ENCODE results near the gene STT3B.

Gene STT3B

DNA sequence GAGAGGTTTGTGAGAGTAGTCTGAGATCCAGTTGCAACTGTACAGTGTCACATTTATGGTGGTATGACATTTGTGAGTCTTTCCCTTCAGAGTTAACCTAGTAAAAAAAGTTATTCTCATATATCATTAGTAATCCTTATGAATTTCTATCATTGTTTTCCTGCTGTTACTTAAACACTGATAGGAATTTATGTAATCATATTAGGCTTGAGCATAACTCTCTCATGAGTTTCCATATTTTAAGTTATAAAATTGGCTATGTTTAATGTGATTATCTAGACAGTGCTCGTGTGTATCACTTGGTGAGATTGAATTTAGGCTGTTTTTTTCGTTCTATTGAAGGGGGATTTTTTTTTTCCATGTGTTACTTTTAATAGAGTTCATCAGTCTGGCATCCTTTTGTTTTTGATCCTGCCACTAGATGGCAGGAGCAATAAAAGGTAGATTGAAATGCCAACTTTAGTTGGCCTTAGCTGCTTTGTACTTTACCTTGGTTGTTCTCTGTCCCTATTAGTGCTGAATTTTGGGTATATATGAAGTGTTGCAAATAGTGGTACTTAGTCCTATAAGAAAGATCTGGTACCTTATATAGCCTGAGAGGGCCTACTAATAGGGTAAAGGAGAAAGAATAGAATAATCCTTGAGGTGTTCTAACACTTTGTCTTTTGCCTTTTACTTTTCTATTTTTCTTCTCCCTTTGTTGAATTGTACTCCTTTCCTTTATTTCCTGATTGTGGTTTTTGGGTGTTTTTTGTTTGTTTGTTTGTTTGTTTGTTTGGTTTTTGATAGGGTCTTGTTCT lies 17.9 kb downstream of the STT3B start:
- no peak for DNase-seq

DNA sequence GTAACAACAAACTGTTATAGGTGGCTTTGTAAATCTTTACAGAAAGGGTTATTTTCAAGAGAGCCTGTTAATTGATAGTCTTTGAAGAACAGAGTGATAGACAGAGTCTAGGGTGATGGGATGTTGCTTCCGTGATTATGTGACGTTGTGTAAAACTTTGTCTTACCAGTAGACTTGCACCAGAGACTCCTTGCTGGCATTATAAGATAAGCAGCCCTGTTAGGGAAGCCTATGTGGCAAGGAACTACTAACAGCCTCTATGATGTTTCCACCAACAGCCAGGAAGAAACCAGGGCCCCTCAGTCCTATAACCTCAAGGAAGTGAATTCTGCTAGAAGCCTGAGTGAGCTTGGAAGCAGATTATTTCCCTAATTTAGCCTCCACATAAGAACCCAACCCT lies 18.9 kb downstream of the STT3B start:
- DNase-seq = no peak

- no peak for DNase-seq
These were observed 19.4 kb downstream of the STT3B start for GRCh38 chr3:31552103-31552502.

DNA sequence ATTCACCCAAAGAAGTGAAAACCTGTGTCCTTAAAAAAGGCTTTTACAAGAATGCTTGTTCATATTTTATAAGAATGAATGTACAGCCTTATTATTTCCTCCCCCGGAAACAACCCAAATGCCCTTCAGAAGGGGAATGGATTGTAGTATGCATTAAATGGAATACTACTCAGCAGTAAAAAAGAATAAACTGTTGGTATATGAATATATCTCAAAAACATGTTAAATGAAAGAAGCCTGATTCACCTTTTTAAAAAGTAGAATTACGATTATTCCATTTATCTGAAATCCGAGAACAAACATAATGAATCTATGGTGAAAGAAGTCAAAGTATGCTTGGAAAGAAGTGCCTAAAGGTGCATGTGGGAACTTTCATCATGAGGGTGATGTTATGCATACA lies 20.5 kb downstream of the STT3B start:
- DNase-seq = no peak

DNA sequence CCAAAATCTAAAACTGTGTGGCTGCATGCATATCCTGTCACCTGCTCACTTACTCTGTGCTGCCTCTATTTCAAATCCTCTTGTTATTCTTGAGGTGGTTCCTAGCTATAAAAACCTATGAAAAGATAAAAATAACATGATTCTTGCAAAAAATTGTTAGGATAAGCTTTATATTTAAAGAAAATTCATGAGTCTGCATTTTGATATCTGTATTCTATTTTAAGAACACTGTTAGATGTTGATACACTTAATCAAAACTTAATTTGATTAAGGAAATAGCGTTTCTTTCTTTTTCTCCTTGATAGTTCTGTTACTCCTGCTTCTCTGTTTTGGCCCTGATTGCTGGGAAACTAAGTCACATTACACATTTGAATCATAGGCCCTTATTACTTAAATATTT lies 22.5 kb downstream of the STT3B start:
- DNase-seq = no peak

- DNase-seq = no peak
These were observed 27.3 kb downstream of the STT3B start for GRCh38 chr3:31559872-31560534.

DNA sequence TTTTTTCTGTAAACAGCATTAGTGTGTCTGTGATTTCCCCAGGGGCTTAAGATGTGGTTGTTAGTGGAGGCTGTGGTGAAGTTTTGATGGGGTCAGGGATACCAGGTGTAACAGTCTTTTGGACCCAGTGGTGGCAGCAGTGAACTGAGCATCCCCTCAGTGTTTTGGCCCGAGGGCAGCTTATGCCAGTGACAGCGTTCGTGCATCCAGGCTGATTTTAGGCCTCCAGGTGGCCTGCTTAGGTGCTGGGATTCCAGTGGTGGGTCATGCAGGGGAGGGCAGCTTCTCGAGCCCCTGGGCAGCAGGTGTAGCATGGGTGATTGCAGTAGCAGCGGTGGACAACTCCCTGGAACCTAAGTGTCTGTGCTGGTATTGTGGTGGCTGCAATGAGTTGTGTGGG lies 29.2 kb downstream of the STT3B start:
- DNase-seq = no peak

DNA sequence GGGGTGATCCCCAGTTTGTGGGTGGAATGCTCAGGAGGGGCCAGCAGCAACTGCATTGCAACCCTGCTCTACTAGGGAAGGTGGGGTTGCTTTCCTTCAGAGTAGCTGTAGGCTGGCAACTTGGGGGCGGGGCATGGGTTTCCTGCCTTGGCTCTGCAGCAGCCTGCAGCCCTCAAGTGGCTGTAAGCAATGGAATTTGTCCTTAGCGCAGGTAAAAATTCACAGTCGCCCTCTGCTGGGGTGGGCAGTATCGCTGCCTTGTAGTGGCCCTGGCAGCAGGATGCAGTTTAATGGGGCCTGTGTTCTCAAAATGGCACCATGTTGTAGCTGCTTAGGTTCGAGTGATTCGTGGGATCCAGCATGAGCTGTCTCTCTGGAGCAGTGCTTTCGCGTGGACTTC lies 29.8 kb downstream of the STT3B start:
- DNase-seq = no peak

- no peak for DNase-seq
These were observed 32.6 kb downstream of the STT3B start for GRCh38 chr3:31565288-31565687.

GRCh38 chr3:31567036-31567435 lies 34.3 kb downstream of the STT3B start:
- no peak for DNase-seq

DNA sequence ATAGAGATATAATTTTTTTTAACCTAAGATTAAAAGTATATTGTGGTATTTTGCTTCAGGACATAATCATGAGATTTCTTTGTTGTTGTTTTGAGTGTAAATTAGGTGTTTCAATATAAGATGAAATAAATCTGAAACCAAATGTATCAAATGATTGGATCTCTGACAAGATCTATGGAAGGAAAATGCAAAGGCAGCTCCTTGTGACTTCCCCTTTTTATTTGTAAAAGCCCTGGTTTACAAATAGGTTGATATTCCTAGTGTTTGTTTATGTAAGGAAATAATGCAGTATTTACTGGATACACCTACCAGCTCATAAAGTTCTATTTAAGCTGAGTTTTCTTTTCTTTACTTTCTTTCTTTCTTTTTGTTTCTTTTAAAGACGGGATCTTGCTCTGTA lies 35.9 kb downstream of the STT3B start:
- DNase-seq = no peak

GRCh38 chr3:31571325-31571724 lies 38.6 kb downstream of the STT3B start:
- no peak for DNase-seq

DNA sequence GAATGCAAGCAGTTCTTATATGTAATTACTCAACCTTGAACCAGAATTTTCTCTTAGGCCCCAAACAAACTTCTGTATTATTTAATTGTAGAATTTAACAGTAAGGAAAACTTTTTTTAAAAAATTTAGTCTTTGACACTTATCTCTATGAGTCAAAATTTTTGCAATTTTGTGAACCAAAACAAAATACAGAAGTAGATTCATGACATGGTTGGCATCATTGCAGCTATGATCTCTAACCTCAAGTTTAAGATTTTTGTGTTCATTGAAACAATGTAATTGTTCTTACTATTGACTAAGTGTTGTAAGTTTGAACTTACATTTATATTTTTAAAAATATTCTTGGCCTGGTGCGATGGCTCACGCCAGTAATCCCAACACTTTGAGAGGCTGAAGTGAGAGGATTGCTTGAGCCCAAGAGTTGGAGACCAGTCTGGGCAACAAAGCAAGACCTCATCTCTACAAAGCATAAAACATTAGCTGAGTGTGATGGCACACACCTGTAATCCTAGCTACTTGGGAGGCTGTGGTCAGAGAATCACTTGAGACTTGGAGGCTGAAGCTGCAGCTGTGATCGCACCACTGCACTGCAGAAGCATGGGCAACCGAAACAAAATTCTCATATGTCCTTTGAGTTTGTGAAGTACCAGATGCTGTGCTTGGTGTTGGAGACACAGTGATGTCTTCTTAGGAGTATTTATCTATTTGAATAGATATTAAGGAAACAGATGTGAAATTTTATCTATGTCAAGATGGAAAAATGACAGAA lies 39.7 kb downstream of the STT3B start:
- no peak for DNase-seq

DNA sequence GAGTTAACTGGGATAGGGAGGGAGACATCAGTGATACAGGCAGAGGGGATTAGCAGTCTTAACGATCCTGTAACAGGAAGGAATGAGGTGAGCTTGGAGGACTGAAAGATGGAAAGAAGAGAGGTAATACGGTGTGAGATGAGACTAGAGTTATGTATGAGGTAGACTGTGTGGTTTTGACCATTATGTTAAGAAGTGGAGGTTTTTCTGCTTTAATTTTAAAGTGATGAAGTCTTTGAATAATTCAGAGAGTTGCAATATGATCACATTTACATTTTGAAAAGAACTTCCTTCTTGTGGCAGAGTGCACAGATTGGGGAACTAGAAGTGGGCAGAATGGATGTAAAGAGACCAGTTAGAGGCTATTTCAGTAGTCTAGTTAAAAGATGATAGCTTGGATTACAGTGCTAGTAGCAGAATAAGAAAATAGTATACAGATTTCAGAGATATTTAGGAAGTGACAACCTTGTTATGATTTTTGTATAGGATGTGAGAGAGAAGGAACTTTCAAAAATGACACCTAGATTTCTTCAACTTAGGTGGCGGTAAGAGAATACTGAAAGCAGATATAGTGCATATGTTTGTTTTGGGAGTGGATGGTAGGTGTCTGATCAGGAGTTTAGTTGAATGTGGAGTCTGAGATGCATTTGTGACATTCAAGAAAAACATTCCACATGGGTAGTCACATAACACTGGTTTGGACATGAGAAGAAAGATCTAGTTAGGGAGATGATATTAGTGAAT lies 40.5 kb downstream of the STT3B start:
- DNase-seq = no peak

DNA sequence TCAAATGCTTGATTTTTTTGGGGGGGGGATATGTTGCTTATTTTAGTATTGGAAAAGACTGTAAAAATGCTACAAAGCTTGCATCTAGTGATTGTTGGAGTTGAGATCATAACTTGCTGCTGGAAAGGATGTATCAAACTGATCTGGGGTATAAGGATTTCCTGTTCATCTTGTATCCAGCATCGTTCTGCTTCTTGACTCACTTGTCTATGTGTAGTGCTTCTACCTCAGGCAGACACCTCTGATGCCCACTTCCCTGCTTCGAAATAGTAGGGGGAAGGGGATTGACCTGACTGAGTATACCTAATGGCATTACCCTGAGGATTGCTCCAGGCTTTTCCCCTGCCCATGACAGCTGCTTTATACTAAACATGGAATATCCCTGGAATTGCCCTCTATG lies 42.7 kb downstream of the STT3B start:
- no peak for DNase-seq

- no peak for DNase-seq
These were observed 43.8 kb downstream of the STT3B start for GRCh38 chr3:31576521-31576920.

DNA sequence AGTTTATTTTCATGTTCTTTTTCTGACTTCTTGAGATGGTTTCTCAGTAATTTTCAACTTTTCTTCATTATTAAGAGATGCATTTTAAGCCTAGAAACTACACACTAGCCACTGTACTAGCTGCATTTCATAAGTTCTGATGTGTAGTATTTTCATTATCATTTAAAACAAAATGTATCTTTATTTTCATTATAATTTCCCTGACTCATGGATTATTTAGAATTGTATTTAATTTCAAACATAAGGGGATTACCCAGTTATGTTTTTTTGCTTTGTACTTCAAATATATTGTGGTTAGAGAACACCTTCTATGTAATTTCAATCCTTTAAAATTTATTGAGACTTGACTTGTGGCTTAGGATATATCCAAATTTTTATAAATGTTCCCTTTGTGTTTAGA lies 44.5 kb downstream of the STT3B start:
- no peak for DNase-seq

DNA sequence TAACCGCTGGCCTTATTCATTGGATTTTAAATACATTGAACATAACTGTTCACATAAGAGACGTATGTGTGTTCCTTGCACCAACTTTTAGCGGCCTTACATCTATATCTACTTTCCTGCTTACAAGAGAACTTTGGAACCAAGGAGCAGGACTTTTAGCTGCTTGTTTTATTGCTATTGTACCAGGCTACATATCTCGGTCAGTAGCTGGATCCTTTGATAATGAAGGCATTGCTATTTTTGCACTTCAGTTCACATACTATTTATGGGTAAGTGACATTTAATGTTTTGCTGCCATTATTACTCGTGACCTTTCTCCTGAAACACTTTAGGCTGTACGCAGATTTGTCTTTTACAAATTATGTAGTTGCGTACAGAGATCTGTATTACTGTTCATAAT lies 47.1 kb downstream of the STT3B start:
- no peak for DNase-seq

- no peak for DNase-seq
These were observed 47.9 kb downstream of the STT3B start for GRCh38 chr3:31580645-31581044.

DNA sequence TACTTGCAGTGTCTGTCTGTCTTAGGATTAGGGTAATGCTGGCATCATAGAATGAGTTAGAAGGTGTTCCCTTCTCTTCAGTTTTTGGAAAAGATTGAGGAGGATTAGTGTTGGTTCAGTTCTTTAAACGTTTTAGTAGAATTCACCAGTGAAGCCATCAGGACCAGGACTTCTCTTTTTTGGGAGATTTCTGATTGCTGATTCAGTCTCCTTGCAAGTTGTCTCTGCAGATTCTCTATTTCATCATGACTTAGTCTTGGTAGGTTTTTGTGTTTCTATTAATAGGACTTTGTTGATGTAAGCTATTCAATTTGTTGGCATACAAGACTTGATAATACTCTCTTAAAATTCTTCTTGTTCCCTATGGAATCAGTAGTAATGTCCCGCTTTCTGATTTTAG lies 48.9 kb downstream of the STT3B start:
- DNase-seq = no peak

GRCh38 chr3:31589228-31589627 lies 56.5 kb downstream of the STT3B start:
- no peak for DNase-seq

GRCh38 chr3:31590650-31591049 lies 57.9 kb downstream of the STT3B start:
- DNase-seq = no peak

GRCh38 chr3:31592764-31593163 lies 60.0 kb downstream of the STT3B start:
- DNase-seq = no peak
